Hematopoietic multipotent progenitor cell treated with erythropoietin and hydrocortisone succinate and interleukin-3 and kit ligand, for 17 days (in vitro differentiated cells): Measurements from ENCODE around the gene TNFAIP8.
"Not testable (repeated sequence)": the region's sequence is repeated elsewhere in the genome, so short reads cannot be mapped to it uniquely, and the experiment has no call there.

Experiments used
- DNase-seq: peaks from one replicate; pipeline ENCODE4 v3.0.0-alpha.2; 2015; ENCODE audit warnings: low spot score

Gene TNFAIP8

GRCh38 chr5:119427060-119427459, 71.2 kb downstream of the TNFAIP8 start:
- no peak for DNase-seq

GRCh38 chr5:119427596-119427995, 71.8 kb downstream of the TNFAIP8 start:
- not testable (repeated sequence) for DNase-seq

GRCh38 chr5:119428166-119428565, 72.3 kb downstream of the TNFAIP8 start:
- peak; percentile 29 for DNase-seq

- DNase-seq = not testable (repeated sequence)
Observed at GRCh38 chr5:119428574-119428973, 72.8 kb downstream of the TNFAIP8 start.

DNA sequence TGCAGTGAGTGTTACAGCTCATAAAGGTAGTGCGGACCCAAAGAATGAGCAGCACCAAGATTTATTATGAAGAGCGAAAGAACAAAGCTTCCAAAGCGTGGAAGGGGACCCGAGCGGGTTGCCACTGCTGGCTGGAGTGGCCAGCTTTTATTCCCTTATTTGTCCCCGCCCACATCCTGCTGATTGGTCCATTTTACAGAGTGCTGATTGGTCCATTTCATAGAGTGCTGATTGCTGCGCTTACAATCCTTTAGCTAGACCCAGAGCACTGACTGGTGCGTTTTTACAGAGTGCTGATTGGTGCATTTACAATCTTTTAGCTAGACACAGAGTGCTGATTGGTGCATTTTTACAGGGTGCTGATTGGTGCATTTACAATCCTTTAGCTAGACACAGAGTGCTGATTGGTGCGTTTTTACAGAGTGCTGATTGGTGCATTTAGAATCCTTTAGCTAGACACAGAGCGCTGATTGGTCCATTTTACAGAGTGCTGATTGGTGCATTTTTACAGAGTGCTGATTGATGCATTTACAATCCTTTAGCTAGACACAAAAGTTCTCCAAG, 76.9 kb downstream of the TNFAIP8 start:
- not testable (repeated sequence) for DNase-seq

DNA sequence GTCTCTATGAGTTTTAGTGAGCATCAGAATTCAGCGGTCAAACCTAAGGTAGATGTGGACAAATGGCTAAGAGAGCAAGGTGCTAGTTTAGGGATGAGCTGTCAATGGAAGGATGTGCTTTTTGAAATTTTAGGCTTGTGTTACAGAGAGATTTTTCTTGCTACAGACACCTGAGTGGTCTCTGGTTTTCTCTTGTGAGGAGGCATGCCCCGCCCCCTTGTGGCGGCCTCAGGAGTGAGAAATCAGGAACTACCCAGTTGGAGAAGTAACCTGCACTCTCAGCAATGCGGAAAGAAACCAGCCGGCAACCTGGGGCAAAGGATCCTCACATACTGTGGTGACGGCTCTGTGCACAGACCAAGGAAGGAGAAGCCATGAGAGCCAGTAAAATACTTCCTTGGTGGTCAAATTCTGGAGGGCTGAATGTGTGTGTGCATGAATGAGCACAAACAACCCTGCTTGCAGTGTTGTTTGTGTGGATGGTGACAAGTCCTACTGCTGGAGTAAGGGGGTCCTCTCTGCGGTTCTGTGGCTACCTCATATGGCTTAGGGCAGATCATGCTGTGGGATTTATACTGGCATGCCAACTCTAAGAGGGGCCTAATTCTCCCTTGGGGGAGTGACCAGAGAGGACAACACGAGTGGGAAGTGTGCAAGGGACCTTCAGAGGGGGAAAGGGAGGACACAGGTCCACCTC, 79.8 kb downstream of the TNFAIP8 start:
- DNase-seq = peak; percentile 62

DNA sequence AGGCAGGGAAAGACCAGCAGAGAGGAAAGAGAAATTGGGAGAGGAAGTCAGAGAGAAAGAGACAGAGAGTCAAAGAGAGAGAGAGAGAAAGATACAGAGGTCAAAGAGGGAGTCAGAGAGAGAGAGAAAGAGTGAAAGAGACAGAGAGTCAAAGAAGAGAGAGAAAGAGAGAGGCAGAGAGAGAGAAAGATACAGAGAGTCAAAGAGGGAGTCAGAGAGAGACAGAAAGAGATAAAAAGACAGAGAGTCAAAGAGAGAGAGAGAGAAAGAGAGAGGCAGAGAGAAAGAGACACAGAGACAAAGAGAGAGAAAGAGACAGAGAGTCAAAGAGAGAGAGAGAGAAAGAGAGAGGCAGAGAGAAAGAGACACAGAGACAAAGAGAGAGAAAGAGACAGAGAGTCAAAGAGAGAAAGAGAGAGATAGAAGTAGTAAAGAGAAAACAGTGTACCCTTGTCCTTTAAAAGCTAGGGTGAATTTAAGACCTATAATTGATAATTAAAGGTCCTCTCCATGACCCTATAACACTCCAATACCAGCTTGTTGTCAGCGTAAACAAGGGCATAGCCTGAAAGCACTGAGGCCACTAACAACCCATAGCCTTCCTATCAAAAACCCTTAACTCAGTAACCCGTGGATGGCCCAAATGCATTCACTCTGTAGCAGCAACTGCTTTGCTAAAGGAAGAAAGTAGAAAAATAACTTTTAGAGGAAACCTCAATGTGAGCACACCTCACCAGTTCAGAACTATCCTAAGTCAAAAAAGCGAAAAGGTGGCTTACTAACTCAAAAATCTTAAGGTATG, 82.2 kb downstream of the TNFAIP8 start:
- DNase-seq = peak; percentile 27

GRCh38 chr5:119438587-119438917, 82.7 kb downstream of the TNFAIP8 start:
- peak; percentile 39 for DNase-seq

DNA sequence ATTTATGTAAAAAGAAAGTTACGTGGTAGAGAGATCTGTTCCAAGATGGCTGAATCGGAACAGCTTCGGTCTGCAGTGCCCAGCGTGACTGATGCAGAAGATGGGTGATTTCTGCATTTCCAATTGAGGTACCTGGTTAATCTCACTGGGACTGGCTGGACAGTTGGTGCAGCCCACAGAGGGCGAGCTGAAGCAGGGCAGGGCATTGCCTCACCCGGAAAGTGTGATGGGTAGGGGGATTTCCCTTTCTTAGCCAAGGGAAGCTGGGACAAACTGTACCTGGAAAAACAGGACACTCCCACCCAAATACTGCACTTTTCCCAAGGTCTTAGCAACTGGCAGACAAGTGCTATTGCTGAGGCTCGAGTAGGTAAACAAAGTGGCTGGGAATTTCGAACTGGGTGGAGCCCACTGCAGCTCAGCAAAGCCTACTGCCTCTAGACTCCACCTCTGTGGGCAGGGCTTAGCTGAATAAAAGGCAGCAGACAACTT, 83.4 kb downstream of the TNFAIP8 start:
- DNase-seq = peak; percentile 63

GRCh38 chr5:119439632-119440031, 83.8 kb downstream of the TNFAIP8 start:
- DNase-seq = not testable (repeated sequence)

DNA sequence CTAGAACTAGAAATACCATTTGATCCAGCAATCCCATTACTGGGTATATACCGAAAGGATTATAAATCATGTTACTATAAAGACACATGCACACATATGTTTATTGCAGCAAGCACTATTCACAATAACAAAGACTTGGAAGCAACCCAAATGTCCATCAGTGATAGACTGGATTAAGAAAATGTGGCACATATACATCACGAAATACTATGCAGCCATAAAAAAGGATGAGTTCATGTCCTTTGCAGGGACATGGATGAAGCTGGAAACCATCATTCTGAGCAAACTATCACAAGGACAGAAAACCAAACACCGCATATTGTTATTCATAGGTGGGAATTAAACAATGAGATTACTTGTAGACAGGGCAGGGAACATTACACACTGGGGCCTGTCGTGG, 88.8 kb downstream of the TNFAIP8 start:
- DNase-seq = not testable (repeated sequence)

DNA sequence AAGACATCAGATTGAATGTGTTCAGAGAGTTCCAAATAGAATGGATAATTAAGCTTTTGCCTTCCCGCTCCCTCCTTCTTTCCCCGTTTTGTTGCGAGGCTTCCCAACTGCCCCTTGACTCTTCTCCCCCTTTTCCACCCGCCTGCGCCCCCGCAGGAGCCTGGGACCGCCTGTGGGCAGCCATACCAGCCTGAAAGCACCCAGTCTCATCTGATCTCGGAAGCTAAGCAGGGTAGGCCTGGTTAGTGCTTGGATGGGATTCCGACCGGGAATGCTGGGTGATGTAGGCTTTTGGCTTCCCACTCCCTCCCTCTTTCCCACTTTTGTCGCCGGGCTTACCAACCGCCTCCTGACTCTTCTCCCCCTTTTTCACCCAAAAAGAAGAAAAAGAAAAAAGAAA, 89.7 kb downstream of the TNFAIP8 start:
- no peak for DNase-seq
